Sigmoid colon (tissue), 4 donors: Measurements from ENCODE around the gene HHIPL1.

ENCODE experiments used
- EP300 ChIP-seq, 4 donors: sonication (generic); formaldehyde crosslinking; IDR thresholded peaks; one replicate each; pipeline ENCODE4 v1.6.1; 2017; ENCODE audit warnings: antibody characterized with exemption in 4 of 4
- POLR2A ChIP-seq, 2 donors: fragments of 450-650 bp; IDR thresholded peaks; one replicate each; pipeline ENCODE4 v1.6.1; 2016; ENCODE audit warnings: antibody characterized with exemption in 2 of 2, mild to moderate bottlenecking in 2 of 2, moderate library complexity in 2 of 2
- POLR2AphosphoS5 ChIP-seq, 4 donors: sonication (generic); formaldehyde crosslinking; IDR thresholded peaks; one replicate each; pipeline ENCODE4 v1.6.1; 2017; ENCODE audit warnings: antibody characterized with exemption in 4 of 4
- TF ChIP-seq, protein P1 (sequence below), 4 experiments: fragments of 450-650 bp in 3 of 4; fragments of 200-600 bp in 1 of 4; IDR thresholded peaks; one replicate each; pipeline ENCODE4 v1.5.1; 2016 to 2019; ENCODE audit warnings: antibody characterized with exemption in 4 of 4, mild to moderate bottlenecking in 3 of 4, moderate library complexity in 2 of 4

DNA sequence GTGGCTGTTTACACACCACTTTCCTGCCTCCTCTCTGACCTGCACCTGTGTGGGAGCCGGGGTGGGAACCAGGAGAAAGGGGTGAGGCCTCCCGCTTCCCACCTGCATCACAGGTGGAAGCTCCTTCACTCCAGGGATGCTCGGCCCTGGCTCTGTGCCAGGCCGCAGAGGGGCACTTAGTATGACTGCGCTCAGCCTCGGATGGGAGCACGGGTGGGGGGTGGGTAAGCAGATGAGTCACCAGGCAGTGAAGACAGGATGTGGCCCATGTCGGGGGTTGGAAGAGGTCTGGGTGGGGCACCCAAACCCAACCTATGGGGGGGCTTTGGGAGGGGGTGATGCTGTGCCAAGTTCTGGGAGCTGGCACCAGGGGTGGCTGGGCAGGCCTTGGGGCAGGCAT lies 31.7 kb downstream of the HHIPL1 start:
- TF ChIP-seq, protein P1, sequence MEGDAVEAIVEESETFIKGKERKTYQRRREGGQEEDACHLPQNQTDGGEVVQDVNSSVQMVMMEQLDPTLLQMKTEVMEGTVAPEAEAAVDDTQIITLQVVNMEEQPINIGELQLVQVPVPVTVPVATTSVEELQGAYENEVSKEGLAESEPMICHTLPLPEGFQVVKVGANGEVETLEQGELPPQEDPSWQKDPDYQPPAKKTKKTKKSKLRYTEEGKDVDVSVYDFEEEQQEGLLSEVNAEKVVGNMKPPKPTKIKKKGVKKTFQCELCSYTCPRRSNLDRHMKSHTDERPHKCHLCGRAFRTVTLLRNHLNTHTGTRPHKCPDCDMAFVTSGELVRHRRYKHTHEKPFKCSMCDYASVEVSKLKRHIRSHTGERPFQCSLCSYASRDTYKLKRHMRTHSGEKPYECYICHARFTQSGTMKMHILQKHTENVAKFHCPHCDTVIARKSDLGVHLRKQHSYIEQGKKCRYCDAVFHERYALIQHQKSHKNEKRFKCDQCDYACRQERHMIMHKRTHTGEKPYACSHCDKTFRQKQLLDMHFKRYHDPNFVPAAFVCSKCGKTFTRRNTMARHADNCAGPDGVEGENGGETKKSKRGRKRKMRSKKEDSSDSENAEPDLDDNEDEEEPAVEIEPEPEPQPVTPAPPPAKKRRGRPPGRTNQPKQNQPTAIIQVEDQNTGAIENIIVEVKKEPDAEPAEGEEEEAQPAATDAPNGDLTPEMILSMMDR (IDR thresholded peaks at IDR 0.05), result no peak
- no peak for TF ChIP-seq POLR2A (IDR thresholded peaks at IDR 0.05)
- no peak for TF ChIP-seq POLR2AphosphoS5 (IDR thresholded peaks at IDR 0.05)
- no peak for TF ChIP-seq EP300 (IDR thresholded peaks at IDR 0.05)
